HEK293T (cell line): ENCODE data around the gene MAP2K4.

Experiments used
- CTBP1 ChIP-seq: fragments of 450-650 bp; IDR thresholded peaks from 2 replicates; pipeline ENCODE4 v1.6.1; 2016; ENCODE audit warnings: borderline replicate concordance
- ELF4 ChIP-seq: fragments of 450-650 bp; IDR thresholded peaks from 2 replicates; pipeline ENCODE4 v1.6.1; 2017; ENCODE audit warnings: antibody characterized with exemption
- LEF1 ChIP-seq: fragments of 450-650 bp; IDR thresholded peaks from 2 replicates; pipeline ENCODE4 v1.6.1; 2017; ENCODE audit warnings: mild to moderate bottlenecking, borderline replicate concordance
- SUZ12 ChIP-seq: fragments of 450-650 bp; IDR thresholded peaks from 2 replicates; pipeline ENCODE4 v1.6.1; 2016; ENCODE audit warnings: mild to moderate bottlenecking
- TARDBP ChIP-seq: fragments of 450-650 bp; IDR thresholded peaks from 2 replicates; pipeline ENCODE4 v1.6.1; 2016

DNA sequence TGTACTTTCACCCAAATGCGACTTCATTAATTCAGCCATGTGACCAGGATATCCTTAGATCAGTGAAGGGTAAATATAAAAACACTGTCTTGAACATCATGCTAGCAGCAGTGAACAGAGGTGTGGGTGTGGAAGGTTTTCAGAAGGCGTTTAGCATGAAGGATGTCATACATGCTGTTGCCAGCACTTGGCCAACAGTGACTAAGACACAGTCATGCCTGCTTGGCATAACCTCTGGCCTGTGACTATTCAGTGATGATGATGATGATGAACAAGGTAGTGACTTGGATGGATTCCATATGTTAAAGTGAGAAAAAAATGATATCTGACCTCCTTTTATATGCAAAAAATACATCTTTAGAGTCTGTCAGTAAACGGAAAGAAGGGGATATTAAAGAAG, 97.9 kb downstream of the MAP2K4 start:
- TF ChIP-seq SUZ12 (no peak), LEF1 (no peak), CTBP1 (no peak), TARDBP (no peak), ELF4 (no peak)
